Smooth muscle cell (in vitro differentiated cells): ENCODE measurements around the gene ADAP1. TPM values are rescaled to one million over a fixed set of nuclear protein-coding genes. Genes with fewer than 3 reads are reported as not detected.

Source experiments
- DNase-seq: peaks from one replicate; lab custom pipeline; 2025; ENCODE audit not compliant: unreplicated experiment; lab: John Stamatoyannopoulos, UW
- H2AFZ ChIP-seq: fragments of 200-600 bp; sonication (generic); 2 replicates; pipeline ENCODE4 v1.6.0; 2016; ENCODE audit warnings: antibody characterized with exemption, low read depth, mild to moderate bottlenecking
- H3F3A ChIP-seq: fragments of 200-600 bp; sonication (generic); 2 replicates; pipeline ENCODE4 v1.6.0; 2017; ENCODE audit warnings: antibody characterized with exemption, low read depth
- H3K27ac ChIP-seq: fragments of 200-600 bp; sonication (generic); 2 replicates; pipeline ENCODE4 v1.5.1; 2016; ENCODE audit warnings: low read depth, mild to moderate bottlenecking
- H3K27me3 ChIP-seq: fragments of 200-600 bp; sonication (generic); 2 replicates; pipeline ENCODE4 v1.6.1; 2016; ENCODE audit warnings: low read depth, mild to moderate bottlenecking
- H3K36me3 ChIP-seq: fragments of 200-600 bp; sonication (generic); 2 replicates; pipeline ENCODE4 v1.5.1; 2016; ENCODE audit warnings: low read depth
- H3K4me1 ChIP-seq: fragments of 200-600 bp; sonication (generic); 2 replicates; pipeline ENCODE4 v1.5.1; 2016; ENCODE audit warnings: low read depth
- H3K4me2 ChIP-seq: fragments of 200-600 bp; sonication (generic); 2 replicates; pipeline ENCODE4 v1.6.0; 2016; ENCODE audit warnings: mild to moderate bottlenecking
- H3K4me3 ChIP-seq: fragments of 200-600 bp; sonication (generic); 2 replicates; pipeline ENCODE4 v1.5.1; 2016; ENCODE audit warnings: mild to moderate bottlenecking
- H3K79me2 ChIP-seq: fragments of 200-600 bp; sonication (generic); 2 replicates; pipeline ENCODE4 v1.6.0; 2016; ENCODE audit warnings: low read depth, mild to moderate bottlenecking
- H3K9ac ChIP-seq: fragments of 200-600 bp; sonication (generic); 2 replicates; pipeline ENCODE4 v1.6.0; 2016; ENCODE audit warnings: low read depth
- H3K9me3 ChIP-seq: fragments of 200-600 bp; sonication (generic); replicated peaks from 2 replicates; pipeline ENCODE4 v1.5.1; 2016; ENCODE audit warnings: low read depth
- H4K20me1 ChIP-seq: fragments of 200-600 bp; sonication (generic); 2 replicates; pipeline ENCODE4 v1.6.0; 2016; ENCODE audit warnings: low read depth
- WGBS: methylation state at CpG from one replicate; pipeline ENCODE4 v1.1.7; 2016; ENCODE audit warnings: low lambda C conversion rate; 5-methylcytosine and 5-hydroxymethylcytosine counted together
- polyA plus RNA-seq: library from polyadenylated mRNA; unstranded; fragments of >200 nt; fragmentation: Nextera tagmentation; extraction: Ambion mirVana; gene quantifications from 2 replicates; pipeline ENCODE4 v1.2.1, GENCODE V29; 2016
- total RNA-seq: library from RNA; depleted of rRNA; stranded (reverse); fragments of >200 nt; gene quantifications from 2 replicates; pipeline ENCODE4 v1.2.3, GENCODE V29; 2014
- TF ChIP-seq, protein P1 (sequence below): fragments of 200-600 bp; sonication (generic); IDR thresholded peaks from 2 replicates; pipeline ENCODE4 v1.5.1; 2017; ENCODE audit warnings: borderline replicate concordance, mild to moderate bottlenecking, antibody characterized with exemption; ENCODE audit not compliant: insufficient read depth, poor library complexity, severe bottlenecking

The ADAP1 gene
- total and polyA plus RNA-seq, 2 experiments from 2014 or later, result 1.3 to 2.0 TPM

DNA sequence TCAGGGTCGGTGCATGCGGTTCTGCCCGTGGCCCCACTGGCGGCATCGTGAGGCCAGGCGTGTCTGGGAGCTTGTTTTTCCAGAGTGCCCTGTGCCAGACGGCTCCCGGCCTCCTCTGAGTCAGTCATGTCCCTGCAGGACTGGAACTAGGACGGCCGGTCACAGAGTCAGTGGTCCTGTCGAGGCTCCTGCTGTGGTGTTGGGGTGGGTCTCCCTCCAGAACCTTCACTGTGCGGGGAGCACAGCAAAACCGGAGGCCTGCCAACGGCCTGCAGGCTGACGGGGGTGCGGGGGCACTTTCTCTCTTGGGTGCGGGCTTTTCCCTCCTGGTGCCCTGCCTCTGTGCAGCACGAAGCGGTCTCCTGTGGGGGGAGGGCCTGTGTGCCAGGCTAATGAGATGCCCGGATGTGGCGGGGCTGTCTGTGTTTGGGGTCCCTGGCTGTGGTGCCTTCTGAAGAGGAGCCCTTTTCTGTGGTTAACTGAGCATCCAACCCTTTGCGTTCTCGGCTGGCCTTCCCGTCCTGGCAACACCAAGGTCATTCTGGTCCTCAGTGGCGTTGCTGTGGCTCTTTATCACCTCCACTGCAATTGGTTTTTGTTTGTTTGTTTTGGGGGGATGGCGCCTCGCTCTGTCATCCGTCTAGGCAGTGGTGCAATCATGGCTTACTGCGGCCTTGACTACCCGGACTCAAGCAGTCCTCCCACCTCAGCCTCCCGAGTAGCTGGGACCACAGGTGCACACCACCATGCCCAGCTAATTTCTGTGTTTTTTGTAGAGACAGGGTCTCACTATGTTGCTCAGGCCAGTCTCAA, 70.1 kb downstream of the ADAP1 start:
- Histone ChIP-seq H3K4me1 (no peaks in the 10 kb centered on the region), H4K20me1 (peaks cover 99% of the 10 kb centered on the region), H3K9me3 (no peaks in the 10 kb centered on the region), H3K4me3 (no peak overlapping the region), H3K27ac (no peak overlapping the region), H3K79me2 (peaks cover 66% of the 10 kb centered on the region), H3K27me3 (no peaks in the 10 kb centered on the region), H3K4me2 (no peak overlapping the region), H3F3A (no peaks in the 10 kb centered on the region), H3K9ac (no peak overlapping the region), H3K36me3 (no peaks in the 10 kb centered on the region), H2AFZ (no peak overlapping the region)
- 86% methylated on average over 31 of the region's 31 CpGs for WGBS
- no peak for DNase-seq
- TF ChIP-seq, protein P1, sequence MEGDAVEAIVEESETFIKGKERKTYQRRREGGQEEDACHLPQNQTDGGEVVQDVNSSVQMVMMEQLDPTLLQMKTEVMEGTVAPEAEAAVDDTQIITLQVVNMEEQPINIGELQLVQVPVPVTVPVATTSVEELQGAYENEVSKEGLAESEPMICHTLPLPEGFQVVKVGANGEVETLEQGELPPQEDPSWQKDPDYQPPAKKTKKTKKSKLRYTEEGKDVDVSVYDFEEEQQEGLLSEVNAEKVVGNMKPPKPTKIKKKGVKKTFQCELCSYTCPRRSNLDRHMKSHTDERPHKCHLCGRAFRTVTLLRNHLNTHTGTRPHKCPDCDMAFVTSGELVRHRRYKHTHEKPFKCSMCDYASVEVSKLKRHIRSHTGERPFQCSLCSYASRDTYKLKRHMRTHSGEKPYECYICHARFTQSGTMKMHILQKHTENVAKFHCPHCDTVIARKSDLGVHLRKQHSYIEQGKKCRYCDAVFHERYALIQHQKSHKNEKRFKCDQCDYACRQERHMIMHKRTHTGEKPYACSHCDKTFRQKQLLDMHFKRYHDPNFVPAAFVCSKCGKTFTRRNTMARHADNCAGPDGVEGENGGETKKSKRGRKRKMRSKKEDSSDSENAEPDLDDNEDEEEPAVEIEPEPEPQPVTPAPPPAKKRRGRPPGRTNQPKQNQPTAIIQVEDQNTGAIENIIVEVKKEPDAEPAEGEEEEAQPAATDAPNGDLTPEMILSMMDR, result no peak

DNA sequence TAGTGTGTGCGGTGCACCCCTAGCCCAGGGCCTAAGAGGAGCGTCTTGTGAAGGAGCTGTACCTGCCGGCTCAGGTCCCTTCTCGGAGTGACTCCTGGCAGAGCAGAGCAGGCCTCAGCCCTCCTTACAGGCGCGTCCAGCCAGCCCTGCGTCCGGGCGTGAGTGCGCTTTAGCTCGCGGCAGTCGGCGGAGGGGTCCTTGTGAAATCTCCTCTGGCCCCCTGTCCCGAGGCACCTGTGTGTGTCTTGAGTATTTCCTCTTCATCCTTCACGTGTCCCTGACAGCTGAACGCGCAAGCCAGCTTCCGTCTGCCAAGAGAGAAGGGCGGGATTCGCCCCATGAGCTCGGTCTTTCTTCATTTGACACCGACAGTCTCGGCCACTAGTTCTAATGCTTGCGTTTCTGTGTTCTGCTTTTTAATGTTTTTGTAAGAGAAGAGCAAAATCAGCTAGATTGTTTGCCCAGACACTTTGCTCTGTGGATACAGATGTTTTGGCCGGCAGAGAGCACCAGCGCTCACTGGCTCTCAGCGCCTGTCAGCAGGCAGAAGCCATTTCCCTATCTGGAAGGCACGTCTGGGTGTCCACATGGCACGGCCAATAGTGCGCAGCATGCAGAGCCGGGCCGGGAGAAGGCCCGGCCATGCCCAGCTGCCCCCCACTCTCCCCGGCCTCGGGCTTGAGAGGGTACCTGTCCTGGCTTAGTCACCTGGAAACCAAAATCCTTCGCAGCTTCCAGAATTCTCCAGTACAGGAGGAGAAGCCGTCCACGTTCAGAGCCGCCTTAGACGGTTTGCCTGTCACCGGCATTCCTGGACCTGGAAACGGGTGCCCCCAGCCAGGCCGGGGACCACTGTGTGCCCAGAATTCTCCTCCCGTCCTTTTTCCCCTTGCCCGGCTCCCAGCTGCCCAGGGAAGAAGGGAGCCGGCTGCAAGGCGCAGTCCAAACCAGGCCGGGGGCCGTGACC, 71.1 kb downstream of the ADAP1 start:
- no peak overlapping the region for H3K9ac ChIP-seq
- H4K20me1 ChIP-seq, result peaks cover 99% of the 10 kb centered on the region
- no peak overlapping the region for H3K4me2 ChIP-seq
- no peak overlapping the region for H3K4me3 ChIP-seq
- no peaks in the 10 kb centered on the region for H3K27me3 ChIP-seq
- no peak overlapping the region for H3K27ac ChIP-seq
- H2AFZ ChIP-seq, result no peak overlapping the region
- H3K4me1 ChIP-seq, result peaks cover under 1% of the 10 kb centered on the region
- peaks cover 77% of the 10 kb centered on the region for H3K79me2 ChIP-seq
- H3F3A ChIP-seq, result no peaks in the 10 kb centered on the region
- 96% methylated on average over 50 of the region's 50 CpGs for WGBS
- no peaks in the 10 kb centered on the region for H3K9me3 ChIP-seq
- DNase-seq, result no peak
- TF ChIP-seq, protein P1, result no peak
- H3K36me3 ChIP-seq, result no peaks in the 10 kb centered on the region

DNA sequence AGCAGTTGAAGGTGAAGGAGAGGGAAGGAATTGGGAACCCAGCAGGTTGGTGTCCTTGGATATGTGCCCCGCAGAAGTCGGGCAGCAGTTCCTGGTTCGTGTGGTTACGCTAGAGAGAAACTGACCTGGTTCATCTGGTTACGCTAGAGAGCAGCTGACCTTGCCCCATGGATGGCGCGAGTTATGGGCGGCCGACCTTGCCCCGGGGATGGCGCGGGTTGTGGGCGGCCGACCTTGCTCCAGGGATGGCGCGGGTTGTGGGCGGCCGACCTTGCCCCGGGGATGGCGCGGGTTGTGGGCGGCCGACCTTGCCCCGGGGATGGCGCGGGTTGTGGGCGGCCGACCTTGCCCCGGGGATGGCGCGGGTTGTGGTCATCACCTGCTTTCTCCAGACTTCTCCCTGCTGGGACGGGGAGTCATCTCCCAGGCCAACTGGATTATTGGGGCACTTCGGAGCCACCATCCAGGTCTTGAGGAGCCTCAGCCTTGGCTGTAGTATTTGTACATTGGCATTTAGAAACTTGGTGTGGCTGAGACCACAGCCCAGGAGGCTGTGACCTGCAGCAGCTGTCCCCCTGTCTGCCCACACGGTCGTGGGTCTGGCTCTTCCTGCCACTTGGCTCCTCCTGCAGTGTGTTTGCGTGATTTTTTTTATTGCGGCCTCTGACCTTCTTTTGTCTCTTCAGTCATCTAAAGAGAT, 72.0 kb downstream of the ADAP1 start:
- peaks cover 85% of the 10 kb centered on the region for H3K79me2 ChIP-seq
- H4K20me1 ChIP-seq, result peaks cover 97% of the 10 kb centered on the region
- H3K4me3 ChIP-seq, result no peak overlapping the region
- TF ChIP-seq, protein P1, result no peak
- no peaks in the 10 kb centered on the region for H3K9me3 ChIP-seq
- no peak for DNase-seq
- no peak overlapping the region for H3K4me2 ChIP-seq
- H3K36me3 ChIP-seq, result no peaks in the 10 kb centered on the region
- H2AFZ ChIP-seq, result no peak overlapping the region
- peaks cover 7% of the 10 kb centered on the region for H3K4me1 ChIP-seq
- WGBS, result 97% methylated on average over 32 of the region's 37 CpGs
- no peak overlapping the region for H3K27ac ChIP-seq
- H3K27me3 ChIP-seq, result no peaks in the 10 kb centered on the region
- no peak overlapping the region for H3K9ac ChIP-seq
- no peaks in the 10 kb centered on the region for H3F3A ChIP-seq
